Right lobe of liver (tissue), 4 donors: ENCODE measurements around the gene THSD7B.

ENCODE experiments used
- CTCF ChIP-seq, 4 donors: fragments of 200-600 bp in 3 of 4; fragments of 450-650 bp in 1 of 4; IDR thresholded peaks; one replicate each; pipeline versions ENCODE4 v1.5.1 to v1.8.0; 2016 to 2022; ENCODE audit warnings: antibody characterized with exemption in 4 of 4, mild to moderate bottlenecking in 2 of 4
- POLR2A ChIP-seq: fragments of 450-650 bp; IDR thresholded peaks from one replicate; pipeline ENCODE4 v1.6.1; 2017; ENCODE audit warnings: antibody characterized with exemption, mild to moderate bottlenecking
- donor health status: DM: no; HTN: no; CAD: no.
- donor health status: DM: no; HTN: no; CAD: no.
- donor health status: DM: no; HTN: yes; CAD: no.

GRCh38 chr2:136785215-136785614 is 19.9 kb downstream of the THSD7B start:
- no peak for TF ChIP-seq CTCF (IDR thresholded peaks at IDR 0.05)
- TF ChIP-seq POLR2A = no peak
